ENCODE measurements around the gene C3orf80. TPM values are rescaled to one million over a fixed set of nuclear protein-coding genes. Genes with fewer than 3 reads are reported as not detected.

C3orf80 gene
- total RNA-seq, 1 experiment from 2014 or later: 3.2 TPM

DNA sequence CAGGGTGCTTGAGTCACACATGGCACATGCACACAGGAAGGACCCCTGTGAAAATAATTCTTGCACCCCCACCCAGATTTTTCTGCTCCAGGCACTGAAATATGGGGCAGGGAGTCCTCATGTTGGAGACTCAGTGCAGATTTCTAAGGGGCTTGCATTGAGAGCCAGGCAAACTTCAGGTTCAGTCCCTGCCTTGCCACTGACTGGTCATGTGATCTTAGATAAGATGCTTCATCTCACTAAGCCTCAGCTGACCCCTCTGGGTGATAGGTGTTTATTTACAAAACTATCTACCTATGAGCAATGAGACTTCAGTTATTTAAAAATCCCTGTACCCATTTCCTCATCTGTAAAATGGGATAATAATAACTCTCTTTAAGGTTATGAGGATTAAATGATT lies 30.1 kb upstream of the C3orf80 start:
- H3K9me3 Mint-ChIP-seq (ENCODE audit: unreplicated experiment): peaks cover 3% of the 10 kb centered on the region
- TF ChIP-seq, protein P1, sequence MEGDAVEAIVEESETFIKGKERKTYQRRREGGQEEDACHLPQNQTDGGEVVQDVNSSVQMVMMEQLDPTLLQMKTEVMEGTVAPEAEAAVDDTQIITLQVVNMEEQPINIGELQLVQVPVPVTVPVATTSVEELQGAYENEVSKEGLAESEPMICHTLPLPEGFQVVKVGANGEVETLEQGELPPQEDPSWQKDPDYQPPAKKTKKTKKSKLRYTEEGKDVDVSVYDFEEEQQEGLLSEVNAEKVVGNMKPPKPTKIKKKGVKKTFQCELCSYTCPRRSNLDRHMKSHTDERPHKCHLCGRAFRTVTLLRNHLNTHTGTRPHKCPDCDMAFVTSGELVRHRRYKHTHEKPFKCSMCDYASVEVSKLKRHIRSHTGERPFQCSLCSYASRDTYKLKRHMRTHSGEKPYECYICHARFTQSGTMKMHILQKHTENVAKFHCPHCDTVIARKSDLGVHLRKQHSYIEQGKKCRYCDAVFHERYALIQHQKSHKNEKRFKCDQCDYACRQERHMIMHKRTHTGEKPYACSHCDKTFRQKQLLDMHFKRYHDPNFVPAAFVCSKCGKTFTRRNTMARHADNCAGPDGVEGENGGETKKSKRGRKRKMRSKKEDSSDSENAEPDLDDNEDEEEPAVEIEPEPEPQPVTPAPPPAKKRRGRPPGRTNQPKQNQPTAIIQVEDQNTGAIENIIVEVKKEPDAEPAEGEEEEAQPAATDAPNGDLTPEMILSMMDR (IDR thresholded peaks at IDR 0.05; ENCODE audit: insufficient read depth in 1 of 2, low read depth in 1 of 2, low read length in 1 of 2, severe bottlenecking in 1 of 2, unreplicated experiment in 1 of 2): no peak
- no peak overlapping the region for H3K4me3 Mint-ChIP-seq (ENCODE audit: unreplicated experiment)
- H3K36me3 Mint-ChIP-seq (ENCODE audit: insufficient read depth, unreplicated experiment): peaks cover 4% of the 10 kb centered on the region
- ChIA-PET POLR2A (no interaction called here), CTCF (no interaction called here)
- no peak overlapping the region for H3K4me3 ChIP-seq (ENCODE audit: low read depth, low read length)
- no peak overlapping the region for H3K27ac Mint-ChIP-seq (ENCODE audit: unreplicated experiment)
- DNase-seq: no peak
- H3K9me3 ChIP-seq: no peaks in the 10 kb centered on the region
- H3K4me1 Mint-ChIP-seq (ENCODE audit: low read depth, unreplicated experiment): peaks cover 14% of the 10 kb centered on the region
- H3K27me3 ChIP-seq (replicated peaks; ENCODE audit: control insufficient read depth, insufficient read depth, low read length): no peaks in the 10 kb centered on the region
- H3K27me3 Mint-ChIP-seq (ENCODE audit: insufficient read depth, unreplicated experiment): no peaks in the 10 kb centered on the region
- no peaks in the 10 kb centered on the region for H3K36me3 ChIP-seq (ENCODE audit: control insufficient read depth, insufficient read depth, low read length)
- peaks cover 12% of the 10 kb centered on the region for H3K4me1 ChIP-seq
- BruUV-seq (replicated peaks): no TSS peak
- intact Hi-C loops (cut with micrococcal nuclease; ENCODE audit: unreplicated experiment): no loop called here

DNA sequence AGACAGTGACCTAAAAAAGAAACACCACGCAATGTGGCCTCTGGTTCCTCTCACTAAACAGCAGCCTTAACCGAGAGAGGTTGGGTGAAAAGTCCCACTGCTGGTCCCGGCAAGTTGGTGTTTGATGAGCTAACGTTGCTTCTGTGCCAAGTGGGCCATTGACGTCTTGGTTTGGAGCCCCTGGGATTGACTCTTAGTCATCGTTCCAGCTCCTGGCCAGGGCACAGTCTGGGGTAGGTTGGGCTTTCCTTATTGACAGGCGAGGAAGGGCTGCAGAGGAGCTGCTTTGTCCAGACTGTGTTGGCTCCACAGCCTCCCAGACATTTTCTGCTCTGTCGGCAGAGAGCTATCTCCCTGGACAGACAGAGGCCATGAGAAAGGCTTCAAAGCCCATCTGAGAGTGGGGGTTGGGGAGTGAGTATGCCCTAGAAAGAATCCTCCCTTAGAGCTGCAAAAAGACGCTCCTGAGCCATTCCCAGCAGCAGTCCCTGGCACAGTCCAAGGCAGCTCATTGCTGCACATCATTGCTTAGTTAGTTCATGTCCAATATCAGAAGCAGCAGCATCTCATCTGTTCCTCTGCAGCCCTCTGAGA lies 28.6 kb upstream of the C3orf80 start:
- CTCF ChIA-PET: interaction anchor here (0.8 kb wide), 1 partner anchor 34 kb away, joined by 3 read pairs; no protein-coding TSS in a partner anchor
- H3K27me3 Mint-ChIP-seq (ENCODE audit: insufficient read depth, unreplicated experiment): no peaks in the 10 kb centered on the region
- Histone ChIP-seq H3K36me3 (ENCODE audit: control insufficient read depth, insufficient read depth, low read length) (no peaks in the 10 kb centered on the region), H3K9me3 (no peaks in the 10 kb centered on the region), H3K4me3 (ENCODE audit: low read depth, low read length) (no peak overlapping the region), H3K27me3 (replicated peaks; ENCODE audit: control insufficient read depth, insufficient read depth, low read length) (no peaks in the 10 kb centered on the region), H3K4me1 (no peaks in the 10 kb centered on the region)
- no peaks in the 10 kb centered on the region for H3K9me3 Mint-ChIP-seq (ENCODE audit: unreplicated experiment)
- intact Hi-C loops (cut with micrococcal nuclease; ENCODE audit: unreplicated experiment): no loop called here
- BruUV-seq (replicated peaks): no TSS peak
- H3K36me3 Mint-ChIP-seq (ENCODE audit: insufficient read depth, unreplicated experiment): no peaks in the 10 kb centered on the region
- H3K4me3 Mint-ChIP-seq (ENCODE audit: unreplicated experiment): no peak overlapping the region
- TF ChIP-seq, protein P1 (IDR thresholded peaks at IDR 0.05; ENCODE audit: insufficient read depth in 1 of 2, low read depth in 1 of 2, low read length in 1 of 2, severe bottlenecking in 1 of 2, unreplicated experiment in 1 of 2): no peak
- no peaks in the 10 kb centered on the region for H3K4me1 Mint-ChIP-seq (ENCODE audit: low read depth, unreplicated experiment)
- POLR2A ChIA-PET: no interaction called here
- DNase-seq: no peak
- no peak overlapping the region for H3K27ac Mint-ChIP-seq (ENCODE audit: unreplicated experiment)

DNA sequence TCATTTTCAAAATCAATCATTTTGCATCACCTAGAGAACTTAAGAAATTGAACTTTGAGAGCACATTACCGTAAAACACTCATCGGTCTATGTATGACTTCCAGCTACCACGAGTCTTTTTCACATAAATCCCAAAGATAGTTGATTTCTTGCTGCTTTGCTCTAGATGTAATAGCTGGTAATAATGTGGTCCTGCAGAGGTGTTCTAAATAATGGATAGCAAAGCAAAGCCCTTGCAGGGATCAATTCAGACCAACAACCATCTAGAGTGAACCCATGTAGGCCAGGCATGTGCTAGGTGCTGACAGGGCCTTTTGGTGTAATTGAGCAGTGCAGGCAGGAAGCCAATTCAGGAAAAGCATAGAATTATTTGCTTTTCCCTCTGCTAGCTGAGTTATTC lies 26.1 kb upstream of the C3orf80 start:
- POLR2A ChIA-PET: no interaction called here
- DNase-seq: no peak
- Mint-ChIP-seq H3K4me1 (ENCODE audit: low read depth, unreplicated experiment) (no peaks in the 10 kb centered on the region), H3K9me3 (ENCODE audit: unreplicated experiment) (no peaks in the 10 kb centered on the region), H3K4me3 (ENCODE audit: unreplicated experiment) (no peak overlapping the region), H3K36me3 (ENCODE audit: insufficient read depth, unreplicated experiment) (no peaks in the 10 kb centered on the region), H3K27ac (ENCODE audit: unreplicated experiment) (no peak overlapping the region), H3K27me3 (ENCODE audit: insufficient read depth, unreplicated experiment) (no peaks in the 10 kb centered on the region)
- H3K4me1 ChIP-seq: no peaks in the 10 kb centered on the region
- H3K9me3 ChIP-seq: no peaks in the 10 kb centered on the region
- no peaks in the 10 kb centered on the region for H3K27me3 ChIP-seq (replicated peaks; ENCODE audit: control insufficient read depth, insufficient read depth, low read length)
- BruUV-seq (replicated peaks): no TSS peak
- TF ChIP-seq, protein P1 (IDR thresholded peaks at IDR 0.05; ENCODE audit: insufficient read depth in 1 of 2, low read depth in 1 of 2, low read length in 1 of 2, severe bottlenecking in 1 of 2, unreplicated experiment in 1 of 2): no peak
- CTCF ChIA-PET: no interaction called here
- no peak overlapping the region for H3K4me3 ChIP-seq (ENCODE audit: low read depth, low read length)
- no peaks in the 10 kb centered on the region for H3K36me3 ChIP-seq (ENCODE audit: control insufficient read depth, insufficient read depth, low read length)
- intact Hi-C loops (cut with micrococcal nuclease; ENCODE audit: unreplicated experiment): no loop called here

Measured in Caco-2 (cell line).